GM12878 (cell line): Measurements from ENCODE around the gene CAPRIN2. TPM values are rescaled to one million over a fixed set of nuclear protein-coding genes. Genes with fewer than 3 reads are reported as not detected.
A peak's percentile ranks its signal among the peaks of the same experiment; 100 is the strongest.

ENCODE experiments used
- ATAC-seq: fragments of 200-7000 bp; cut with Tn5 transposase; 3 replicates; pipeline ENCODE4 v1.9.1; 2020; ENCODE audit warnings: mild to moderate bottlenecking, moderate library complexity
- BruUV-seq: library from RNA; stranded (reverse); fragments of 400-500 nt; replicated peaks from 2 replicates; lab custom pipeline; 2021; lab: Mats Ljungman, UMichigan
- CTCF ChIA-PET: fragments of 300-600 bp; sonication (Branson Sonifier 250); formaldehyde crosslinking; extraction: SDS; loops from one replicate; lab custom pipeline; 2021; ENCODE audit warnings: inconsistent platforms; lab: Yijun Ruan, JAX
- POLR2A ChIA-PET: fragments of 350-600 bp; formaldehyde crosslinking; extraction: SDS; loops from one replicate; lab custom pipeline; 2021; ENCODE audit warnings: inconsistent platforms; lab: Charles Lee
- RAD21 ChIA-PET: fragments of 300-600 bp; sonication (Branson Sonifier 250); formaldehyde crosslinking; loops from one replicate; lab custom pipeline; 2023; ENCODE audit warnings: antibody characterized with exemption; ENCODE audit not compliant: unreplicated experiment; lab: Charles Lee
- SMC1A ChIA-PET: fragments of 300-600 bp; sonication (Branson Sonifier 250); formaldehyde crosslinking; loops from one replicate; lab custom pipeline; 2023; ENCODE audit not compliant: unreplicated experiment, uncharacterized antibody; lab: Charles Lee
- DNase-seq: peaks from one replicate; pipeline ENCODE4 v3.0.0-alpha.2; 2011; ENCODE audit warnings: low read depth, low spot score
- FAIRE-seq: peaks from 3 replicates; lab custom pipeline; 2011; peaks lifted over from hg19 to GRCh38; lab: Jason Lieb, UNC
- H2AFZ ChIP-seq: 2 replicates; pipeline ENCODE4 v1.6.0; 2011; ENCODE audit warnings: low read depth, low read length, control low read depth; ENCODE audit not compliant: control insufficient read depth
- H3K27ac ChIP-seq: 2 replicates; pipeline ENCODE4 v1.5.1; 2011; ENCODE audit warnings: control low read depth; ENCODE audit not compliant: control insufficient read depth, insufficient read depth
- H3K27me3 ChIP-seq, 2 experiments: replicated peaks in 1 of 2; 2 replicates each; pipeline versions ENCODE4 v1.6.0 to v1.6.1; 2011; ENCODE audit warnings: low read length in 1 of 2; ENCODE audit not compliant: control insufficient read depth in 2 of 2, insufficient read depth in 2 of 2
- H3K36me3 ChIP-seq, 2 experiments: 2 replicates each; pipeline ENCODE4 v1.5.1; 2011; ENCODE audit warnings: low read length in 1 of 2; ENCODE audit not compliant: control insufficient read depth in 2 of 2, insufficient read depth in 2 of 2
- H3K4me1 ChIP-seq: 2 replicates; pipeline ENCODE4 v1.6.1; 2011; ENCODE audit warnings: mild to moderate bottlenecking, low read length, moderate library complexity, mixed read lengths; ENCODE audit not compliant: control insufficient read depth, insufficient read depth
- H3K4me2 ChIP-seq: 2 replicates; pipeline ENCODE4 v1.6.0; 2011; ENCODE audit warnings: control low read depth; ENCODE audit not compliant: control insufficient read depth, insufficient read depth
- H3K4me3 ChIP-seq: fragments of 200-600 bp; sonication (generic); 2 replicates; pipeline ENCODE4 v1.5.1; 2016
- H3K79me2 ChIP-seq: 2 replicates; pipeline ENCODE4 v1.6.0; 2011; ENCODE audit warnings: low read length; ENCODE audit not compliant: control insufficient read depth, insufficient read depth
- H3K9ac ChIP-seq: 2 replicates; pipeline ENCODE4 v1.8.0; 2011; ENCODE audit warnings: low read length, control low read depth, mixed read lengths; ENCODE audit not compliant: control insufficient read depth, insufficient read depth
- H3K9me3 ChIP-seq: replicated peaks from 3 replicates; pipeline ENCODE4 v1.5.1; 2011; ENCODE audit warnings: mild to moderate bottlenecking, low read length; ENCODE audit not compliant: control insufficient read depth, insufficient read depth
- H4K20me1 ChIP-seq: 2 replicates; pipeline ENCODE4 v1.6.0; 2011; ENCODE audit not compliant: control insufficient read depth, insufficient read depth
- CTCF ChIP-seq, 3 experiments: IDR thresholded peaks in 2 of 3; conservative IDR thresholded peaks in 1 of 3; 2 replicates each; pipeline ENCODE4 v1.5.1; 2011; ENCODE audit warnings: low read depth in 3 of 3, low read length in 3 of 3, mild to moderate bottlenecking in 3 of 3, control low read depth in 2 of 3, moderate library complexity in 2 of 3, inconsistent platforms in 1 of 3, mixed read lengths in 1 of 3; ENCODE audit not compliant: control insufficient read depth in 2 of 3, insufficient read depth in 1 of 3; ENCODE audit errors: extremely low read depth in 1 of 3
- ELK1 ChIP-seq: IDR thresholded peaks from 2 replicates; pipeline ENCODE4 v1.6.1; 2012; ENCODE audit warnings: low read depth, low read length, improper control_type of control experiment
- GATAD2B ChIP-seq: fragments of 450-650 bp; conservative IDR thresholded peaks from 2 replicates; pipeline ENCODE4 v1.6.1; 2017; ENCODE audit warnings: low read depth, mild to moderate bottlenecking, moderate library complexity
- HCFC1 ChIP-seq: fragments of 150-350 bp; IDR thresholded peaks from 2 replicates; pipeline ENCODE4 v1.6.1; 2014; ENCODE audit warnings: low read length
- KAT2A ChIP-seq: conservative IDR thresholded peaks from 2 replicates; pipeline ENCODE4 v1.6.1; 2011; ENCODE audit warnings: low read depth, low read length; ENCODE audit not compliant: control insufficient read depth
- MTA3 ChIP-seq: IDR thresholded peaks from 2 replicates; pipeline ENCODE4 v1.6.1; 2012; ENCODE audit warnings: low read length, inconsistent platforms, borderline replicate concordance
- NBN ChIP-seq: fragments of 450-650 bp; IDR thresholded peaks from 2 replicates; pipeline ENCODE4 v1.6.1; 2016
- REST ChIP-seq: IDR thresholded peaks from 2 replicates; pipeline ENCODE4 v1.6.1; 2012; ENCODE audit warnings: mild to moderate bottlenecking, low read depth, low read length
- SMC3 ChIP-seq: IDR thresholded peaks from 2 replicates; pipeline ENCODE4 v1.6.1; 2011; ENCODE audit warnings: low read length, improper control_type of control experiment, borderline replicate concordance
- STAT1 ChIP-seq: fragments of 450-650 bp; conservative IDR thresholded peaks from 2 replicates; pipeline ENCODE4 v1.6.1; 2014; ENCODE audit warnings: antibody characterized with exemption, mild to moderate bottlenecking
- ZNF207 ChIP-seq: fragments of 450-650 bp; IDR thresholded peaks from 2 replicates; pipeline ENCODE4 v1.6.1; 2014; ENCODE audit warnings: antibody characterized with exemption, mild to moderate bottlenecking, borderline replicate concordance
- ZNF217 ChIP-seq: fragments of 450-650 bp; IDR thresholded peaks from 2 replicates; pipeline ENCODE4 v1.6.1; 2017; ENCODE audit warnings: antibody characterized with exemption, mild to moderate bottlenecking
- WGBS: methylation state at CpG from one replicate; pipeline ENCODE4 v1.1.6; 2016; ENCODE audit warnings: low lambda C conversion rate; ENCODE audit not compliant: insufficient replicate concordance, insufficient coverage; ENCODE audit errors: missing lambda C conversion rate; 5-methylcytosine and 5-hydroxymethylcytosine counted together
- in situ Hi-C: fragments of 300-500 bp; cut with MboI; formaldehyde crosslinking; loops from 9 replicates; pipeline ENCODE4 v1.14.3; 2018; ENCODE audit warnings: mixed read lengths
- intact Hi-C: fragments of 100-400 bp; cut with micrococcal nuclease; formaldehyde crosslinking; loops from one replicate; pipeline ENCODE4 v1.14.2; 2022; ENCODE audit not compliant: unreplicated experiment
- polyA plus RNA-seq, 11 experiments: library from polyadenylated mRNA; depleted of rRNA in 4 of 11; unstranded in 6 of 11; stranded (reverse) in 5 of 11; fragments of >200 nt; fragmentation: Nextera tagmentation in 4 of 11; fragmentation: Illumina TruSeq in 1 of 11; extraction: Ambion mirVana in 4 of 11; extraction: Trizol in 1 of 11; gene quantifications; 1 replicate in 1 of 11; 2 replicates in 10 of 11; pipeline versions ENCODE4 v1.2.1 to v1.2.3, GENCODE V29; 2011 to 2016; ENCODE audit warnings: inconsistent platforms in 2 of 11, missing spikeins in 2 of 11, low read depth in 1 of 11
- total RNA-seq, 4 experiments: library from RNA; depleted of rRNA in 3 of 4; stranded (reverse); fragments of >200 nt in 3 of 4; fragmentation: Illumina TruSeq in 1 of 4; extraction: Trizol in 1 of 4; gene quantifications; 2 replicates each; pipeline versions ENCODE4 v1.2.1 to v1.2.3, GENCODE V29; 2013 to 2021
- TF ChIP-seq, protein P1 (sequence below): fragments of 450-650 bp; IDR thresholded peaks from 2 replicates; pipeline ENCODE4 v1.6.1; 2016; ENCODE audit warnings: mild to moderate bottlenecking, moderate library complexity, borderline replicate concordance

Gene CAPRIN2
- total and polyA plus RNA-seq, 10 of the 15 experiments (the other 5 are each of a cell fraction or from before 2014, with no cell fraction given): 1.2 to 13.6 (median 8.2) TPM

DNA sequence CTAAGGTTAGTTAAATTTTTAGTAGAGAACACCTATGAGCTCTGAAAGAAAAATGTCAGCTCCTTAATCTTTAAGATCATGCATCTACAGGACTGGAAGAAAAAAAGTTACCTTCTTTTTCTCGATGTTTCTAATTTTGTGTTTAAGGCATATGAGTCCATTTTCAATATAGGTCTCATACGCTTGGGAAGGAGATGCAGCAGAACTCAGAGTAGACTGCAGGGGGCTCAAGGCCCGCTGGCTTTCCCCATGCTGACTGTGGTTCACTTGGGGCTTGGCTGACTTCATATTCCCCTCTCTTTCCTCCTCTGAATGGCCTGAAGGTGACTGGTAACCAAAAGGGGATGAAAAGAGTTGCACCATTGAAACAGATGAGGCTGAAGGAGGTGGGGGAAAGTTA is 1.5 kb downstream of the CAPRIN2 start:
- peak overlapping the region; percentile 68 for H3K4me2 ChIP-seq
- H3K27me3 ChIP-seq: no peaks in the 10 kb centered on the region
- H3K9me3 ChIP-seq: no peaks in the 10 kb centered on the region
- 28% methylated on average over 3 of the region's 3 CpGs for WGBS
- in situ Hi-C loops: no loop called here
- ChIA-PET POLR2A (interaction anchor here (0.6 to 2.0 kb wide), 4 partner anchors 16 to 63 kb away, joined by 3 to 5 read pairs (median 4); partner anchors contain the start of gene IPO8), SMC1A (interaction anchor here (0.8 to 3.0 kb wide), 7 partner anchors 9 to 91 kb away, joined by 3 to 23 read pairs (median 4); no protein-coding TSS in a partner anchor), CTCF (interaction anchor here (0.7 to 3.0 kb wide), 13 partner anchors 9 to 88 kb away, joined by 3 to 17 read pairs (median 4); partner anchors contain the start of gene IPO8), RAD21 (interaction anchor here (0.8 to 1.9 kb wide), 5 partner anchors 19 to 99 kb away, joined by 3 to 9 read pairs (median 4); partner anchors contain the start of gene IPO8)
- DNase-seq: no peak
- H3K27ac ChIP-seq: no peak overlapping the region
- no peaks in the 10 kb centered on the region for H3K79me2 ChIP-seq
- no peak overlapping the region for H2AFZ ChIP-seq
- BruUV-seq: no TSS peak
- H3K9ac ChIP-seq: no peak overlapping the region
- peaks cover 6% of the 10 kb centered on the region; the same call in 1 of the 2 replicates for H3K4me1 ChIP-seq
- 0 out of 2 replicates have a peak overlapping the region, but pooled peaks have one; percentile 90 for H3K4me3 ChIP-seq
- no peak for FAIRE-seq
- ATAC-seq: peak; percentile 25
- intact Hi-C loops: no loop called here
- H3K36me3 ChIP-seq: no peaks in the 10 kb centered on the region
- no peaks in the 10 kb centered on the region for H4K20me1 ChIP-seq
- TF ChIP-seq CTCF (IDR thresholded peaks at IDR 0.05 in 2 of 3, conservative IDR thresholded peaks at IDR 0.05 in 1 of 3; ENCODE audit: control insufficient read depth in 2 of 3, extremely low read depth in 1 of 3, insufficient read depth in 1 of 3, low read depth in 3 of 3, low read length in 3 of 3) (peak; percentile 19 to 39 (median 34); a peak in 4 of 6 replicates), REST (no peak), KAT2A (no peak), SMC3 (0 out of 2 replicates have a peak, but pooled peaks have one; percentile 14), HCFC1 (no peak), MTA3 (no peak), ELK1 (no peak), STAT1 (no peak), NBN (no peak), ZNF217 (no peak), GATAD2B (no peak), ZNF207 (no peak)
- TF ChIP-seq, protein P1, sequence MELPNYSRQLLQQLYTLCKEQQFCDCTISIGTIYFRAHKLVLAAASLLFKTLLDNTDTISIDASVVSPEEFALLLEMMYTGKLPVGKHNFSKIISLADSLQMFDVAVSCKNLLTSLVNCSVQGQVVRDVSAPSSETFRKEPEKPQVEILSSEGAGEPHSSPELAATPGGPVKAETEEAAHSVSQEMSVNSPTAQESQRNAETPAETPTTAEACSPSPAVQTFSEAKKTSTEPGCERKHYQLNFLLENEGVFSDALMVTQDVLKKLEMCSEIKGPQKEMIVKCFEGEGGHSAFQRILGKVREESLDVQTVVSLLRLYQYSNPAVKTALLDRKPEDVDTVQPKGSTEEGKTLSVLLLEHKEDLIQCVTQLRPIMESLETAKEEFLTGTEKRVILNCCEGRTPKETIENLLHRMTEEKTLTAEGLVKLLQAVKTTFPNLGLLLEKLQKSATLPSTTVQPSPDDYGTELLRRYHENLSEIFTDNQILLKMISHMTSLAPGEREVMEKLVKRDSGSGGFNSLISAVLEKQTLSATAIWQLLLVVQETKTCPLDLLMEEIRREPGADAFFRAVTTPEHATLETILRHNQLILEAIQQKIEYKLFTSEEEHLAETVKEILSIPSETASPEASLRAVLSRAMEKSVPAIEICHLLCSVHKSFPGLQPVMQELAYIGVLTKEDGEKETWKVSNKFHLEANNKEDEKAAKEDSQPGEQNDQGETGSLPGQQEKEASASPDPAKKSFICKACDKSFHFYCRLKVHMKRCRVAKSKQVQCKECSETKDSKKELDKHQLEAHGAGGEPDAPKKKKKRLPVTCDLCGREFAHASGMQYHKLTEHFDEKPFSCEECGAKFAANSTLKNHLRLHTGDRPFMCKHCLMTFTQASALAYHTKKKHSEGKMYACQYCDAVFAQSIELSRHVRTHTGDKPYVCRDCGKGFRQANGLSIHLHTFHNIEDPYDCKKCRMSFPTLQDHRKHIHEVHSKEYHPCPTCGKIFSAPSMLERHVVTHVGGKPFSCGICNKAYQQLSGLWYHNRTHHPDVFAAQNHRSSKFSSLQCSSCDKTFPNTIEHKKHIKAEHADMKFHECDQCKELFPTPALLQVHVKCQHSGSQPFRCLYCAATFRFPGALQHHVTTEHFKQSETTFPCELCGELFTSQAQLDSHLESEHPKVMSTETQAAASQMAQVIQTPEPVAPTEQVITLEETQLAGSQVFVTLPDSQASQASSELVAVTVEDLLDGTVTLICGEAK: no peak
